A673 (cell line): ENCODE data around the gene SUN5.

Experiments used
- EZH2 ChIP-seq: fragments of 200-600 bp; sonication (generic); IDR thresholded peaks from 2 replicates; pipeline ENCODE4 v1.6.1; 2017; ENCODE audit warnings: borderline replicate concordance, low read depth, mild to moderate bottlenecking, mixed read lengths, antibody characterized with exemption, low read length; ENCODE audit not compliant: poor library complexity, severe bottlenecking
- TF ChIP-seq, protein P1 (sequence below): fragments of 300-800, 200-600 bp; sonication (generic); conservative IDR thresholded peaks from 2 replicates; pipeline ENCODE4 v1.5.1; 2017; ENCODE audit warnings: low read depth, mild to moderate bottlenecking, antibody characterized with exemption, low read length, moderate library complexity, mixed read lengths

DNA sequence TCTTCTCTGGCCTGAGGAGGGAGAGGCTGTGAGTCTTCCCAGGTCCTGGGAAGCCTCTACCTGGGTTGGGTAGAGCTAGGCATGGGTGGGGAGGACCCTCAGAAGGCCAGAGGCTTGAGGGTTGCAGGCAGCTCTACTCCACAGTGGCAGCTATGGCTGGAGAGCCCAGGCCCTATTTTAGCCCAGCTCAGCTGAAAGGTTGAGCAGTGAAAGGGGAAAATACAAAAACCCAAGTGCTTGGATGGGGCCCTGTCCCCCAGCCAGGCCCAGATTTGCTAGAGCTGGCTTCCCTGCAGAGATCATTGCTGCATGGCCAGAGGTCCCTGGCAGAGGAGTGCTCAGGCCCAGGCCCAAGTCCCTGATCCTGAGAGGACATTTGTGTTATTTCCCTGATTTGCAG lies 45.7 kb downstream of the SUN5 start:
- TF ChIP-seq, protein P1, sequence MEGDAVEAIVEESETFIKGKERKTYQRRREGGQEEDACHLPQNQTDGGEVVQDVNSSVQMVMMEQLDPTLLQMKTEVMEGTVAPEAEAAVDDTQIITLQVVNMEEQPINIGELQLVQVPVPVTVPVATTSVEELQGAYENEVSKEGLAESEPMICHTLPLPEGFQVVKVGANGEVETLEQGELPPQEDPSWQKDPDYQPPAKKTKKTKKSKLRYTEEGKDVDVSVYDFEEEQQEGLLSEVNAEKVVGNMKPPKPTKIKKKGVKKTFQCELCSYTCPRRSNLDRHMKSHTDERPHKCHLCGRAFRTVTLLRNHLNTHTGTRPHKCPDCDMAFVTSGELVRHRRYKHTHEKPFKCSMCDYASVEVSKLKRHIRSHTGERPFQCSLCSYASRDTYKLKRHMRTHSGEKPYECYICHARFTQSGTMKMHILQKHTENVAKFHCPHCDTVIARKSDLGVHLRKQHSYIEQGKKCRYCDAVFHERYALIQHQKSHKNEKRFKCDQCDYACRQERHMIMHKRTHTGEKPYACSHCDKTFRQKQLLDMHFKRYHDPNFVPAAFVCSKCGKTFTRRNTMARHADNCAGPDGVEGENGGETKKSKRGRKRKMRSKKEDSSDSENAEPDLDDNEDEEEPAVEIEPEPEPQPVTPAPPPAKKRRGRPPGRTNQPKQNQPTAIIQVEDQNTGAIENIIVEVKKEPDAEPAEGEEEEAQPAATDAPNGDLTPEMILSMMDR, result no peak
- TF ChIP-seq EZH2, result no peak
